ENCODE measurements around the gene B3GALT6.
"Not testable (repeated sequence)": the region's sequence is repeated elsewhere in the genome, so short reads cannot be mapped to it uniquely, and the experiment has no call there.

Gene B3GALT6

DNA sequence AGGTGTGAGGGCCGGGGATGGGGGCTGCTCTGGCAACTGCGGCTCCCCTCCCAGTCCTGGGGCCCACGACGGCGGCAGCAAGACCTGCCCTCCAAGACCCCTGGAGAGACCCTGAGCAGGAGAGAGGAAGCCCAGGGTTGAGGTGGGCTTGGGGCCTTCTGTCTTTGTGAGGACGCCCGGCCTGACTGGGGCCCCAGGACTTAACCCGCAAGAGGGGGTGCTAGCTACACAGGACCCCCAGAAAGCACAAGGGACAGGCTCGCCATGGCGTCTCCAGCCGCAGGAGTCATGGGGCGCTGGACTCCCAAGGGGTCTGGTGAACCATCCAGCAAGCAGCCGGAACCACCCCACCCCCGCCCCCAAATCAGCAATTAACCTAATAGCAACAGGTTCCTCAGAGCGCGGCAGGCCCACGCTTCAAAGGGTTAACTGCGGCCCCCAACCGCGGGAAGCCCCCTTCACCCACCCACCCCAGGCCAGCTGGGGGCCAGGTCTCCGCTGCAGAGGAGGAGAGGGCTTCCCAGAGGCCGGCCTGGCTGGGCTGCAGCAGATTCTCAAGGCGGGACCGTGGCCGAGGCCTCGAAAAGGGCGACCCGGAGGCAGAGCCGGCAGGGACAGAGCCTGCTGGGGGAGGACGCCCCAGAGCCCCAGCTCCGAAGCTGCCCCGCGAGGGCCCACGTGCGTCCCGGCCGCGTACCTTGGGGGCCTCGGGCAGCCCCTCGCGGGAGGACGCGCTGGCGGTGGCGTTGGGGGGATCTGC, 14.0 kb downstream of the B3GALT6 start:
- no peak for DNase-seq

- DNase-seq, result no peak
Measured at GRCh38 chr1:1246577-1247340, 14.7 kb downstream of the B3GALT6 start, which contains the start of gene C1QTNF12. C1QTNF12 (minus strand) TSS chr1:1246722; CDS start chr1:1246690, 32 bp downstream.

- DNase-seq, result no peak
Measured at GRCh38 chr1:1247341-1247913, 15.4 kb downstream of the B3GALT6 start.

- not testable (repeated sequence) for DNase-seq
Measured at GRCh38 chr1:1248009-1248913, 16.2 kb downstream of the B3GALT6 start.

DNA sequence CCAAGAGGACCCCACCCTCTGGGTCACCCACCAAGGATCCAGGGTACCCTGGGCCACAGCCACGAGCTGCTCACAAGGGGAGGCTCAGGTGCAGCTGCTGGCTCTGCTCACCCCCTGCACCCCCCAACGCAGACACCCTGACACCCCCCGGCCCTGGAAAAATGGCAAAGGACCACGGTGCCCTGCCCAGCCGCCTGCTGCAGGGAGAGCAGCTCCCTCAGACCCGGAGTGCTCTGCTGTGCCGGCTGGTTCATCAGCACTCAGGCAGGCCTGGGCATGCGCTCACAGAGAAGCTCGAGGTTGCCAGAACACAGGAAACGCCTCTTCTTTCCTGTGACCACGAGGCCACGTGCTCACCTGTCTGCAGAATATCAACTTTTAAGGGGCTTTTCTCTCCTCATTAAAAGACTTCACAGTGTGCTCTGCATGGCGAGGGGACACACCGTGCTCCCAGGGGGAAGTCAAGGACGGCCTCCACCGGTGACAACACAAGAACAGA, 18.8 kb downstream of the B3GALT6 start:
- DNase-seq, result no peak

DNA sequence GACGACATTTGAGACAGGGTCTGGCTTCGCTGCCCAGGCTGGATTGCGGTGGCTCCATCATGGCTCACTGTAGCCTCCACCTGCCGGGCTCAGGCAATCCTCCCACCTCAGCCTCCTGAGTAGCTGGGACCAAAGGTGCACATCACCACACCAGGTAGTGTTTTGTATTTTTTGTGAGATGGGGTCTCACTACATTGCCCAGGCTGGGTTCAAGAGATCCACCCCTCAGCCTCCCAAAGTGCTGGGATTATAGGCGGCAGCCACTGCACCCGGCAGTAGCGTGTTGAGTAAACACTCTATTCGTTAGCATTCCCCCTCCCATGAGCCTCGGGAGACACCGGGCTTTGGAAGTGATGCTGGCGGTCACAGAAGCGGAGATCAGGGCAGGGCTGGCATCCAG, 21.3 kb downstream of the B3GALT6 start:
- no peak for DNase-seq

- DNase-seq, result no peak
Measured at GRCh38 chr1:1253972-1254666, 22.1 kb downstream of the B3GALT6 start.

DNA sequence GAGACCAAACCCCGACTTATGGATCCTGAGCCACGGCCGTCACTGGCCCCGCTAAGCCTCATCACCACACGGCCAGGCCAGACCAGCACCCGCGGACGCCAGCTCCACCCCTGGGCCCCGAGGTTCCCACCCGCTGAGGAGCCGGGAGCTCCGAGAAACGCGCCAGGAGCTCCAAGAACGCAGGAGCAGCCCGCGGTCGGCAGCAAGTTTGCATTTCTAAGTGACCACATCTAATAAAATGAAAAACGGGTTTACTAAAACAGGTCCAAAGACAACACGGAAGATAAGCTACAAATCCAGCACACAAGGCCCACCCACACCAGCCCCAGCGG, 22.6 kb downstream of the B3GALT6 start:
- no peak for DNase-seq

DNA sequence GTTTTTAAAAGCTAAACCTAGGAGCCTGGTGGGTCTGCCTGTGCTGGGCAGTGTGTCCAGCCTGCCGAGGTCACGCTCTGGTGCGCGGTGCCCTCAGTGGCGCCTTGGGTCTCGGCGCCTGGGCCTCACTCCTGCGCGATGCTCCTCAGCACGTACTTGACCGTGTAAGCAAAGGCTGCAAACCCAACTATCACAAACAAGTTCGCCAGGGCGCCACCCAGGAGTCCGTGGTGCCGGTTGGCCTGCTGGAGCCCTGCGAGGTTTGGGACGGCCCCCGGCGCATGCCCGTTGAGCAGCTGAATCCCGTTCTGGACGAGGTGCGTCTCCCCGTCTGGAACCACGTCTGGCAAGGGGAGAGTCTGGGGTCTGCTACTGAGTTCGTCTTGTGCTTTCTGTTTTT, 23.0 kb downstream of the B3GALT6 start:
- DNase-seq, result no peak

DNA sequence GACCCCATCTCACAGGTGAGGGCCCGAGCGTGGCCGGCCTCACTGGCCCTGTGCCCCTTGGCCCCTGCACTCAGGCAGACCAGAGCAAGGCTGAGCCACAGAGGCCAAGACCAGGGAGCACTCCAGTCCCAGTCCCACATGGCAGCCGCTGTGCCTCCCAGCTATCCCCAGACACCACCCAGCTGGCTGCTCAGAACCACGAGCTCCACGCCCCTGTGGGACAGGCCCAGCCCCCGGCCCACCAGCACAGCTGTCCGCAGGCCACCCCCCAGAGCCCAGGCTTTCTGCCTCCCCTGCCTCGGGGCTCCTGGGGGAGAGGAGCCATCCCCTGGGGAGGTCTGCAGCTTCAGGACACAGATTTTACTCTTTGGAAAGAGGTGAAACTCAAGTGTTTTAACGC, 23.6 kb downstream of the B3GALT6 start:
- DNase-seq, result no peak

- no peak for DNase-seq
Measured at GRCh38 chr1:1256956-1257871, 25.2 kb downstream of the B3GALT6 start.

DNA sequence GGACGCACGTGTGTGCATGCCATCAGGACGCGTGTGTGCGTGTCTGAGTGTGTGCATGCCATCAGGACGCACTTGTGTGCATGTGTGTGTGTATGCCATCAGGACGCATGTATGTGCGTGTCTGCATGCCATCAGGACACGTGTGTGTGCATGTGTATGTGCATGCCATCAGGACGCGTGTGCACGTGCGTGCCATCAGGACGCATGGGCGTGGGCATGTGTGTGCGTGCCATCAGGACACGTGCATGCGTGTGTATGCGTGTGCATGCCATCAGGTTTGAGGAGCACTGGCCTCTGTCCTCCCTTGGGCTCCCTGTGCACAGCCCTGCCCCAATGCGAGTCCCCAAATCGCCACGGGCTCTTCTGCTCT, 27.1 kb downstream of the B3GALT6 start:
- DNase-seq, result no peak

- no peak for DNase-seq
Measured at GRCh38 chr1:1259540-1259939, 27.5 kb downstream of the B3GALT6 start.

DNA sequence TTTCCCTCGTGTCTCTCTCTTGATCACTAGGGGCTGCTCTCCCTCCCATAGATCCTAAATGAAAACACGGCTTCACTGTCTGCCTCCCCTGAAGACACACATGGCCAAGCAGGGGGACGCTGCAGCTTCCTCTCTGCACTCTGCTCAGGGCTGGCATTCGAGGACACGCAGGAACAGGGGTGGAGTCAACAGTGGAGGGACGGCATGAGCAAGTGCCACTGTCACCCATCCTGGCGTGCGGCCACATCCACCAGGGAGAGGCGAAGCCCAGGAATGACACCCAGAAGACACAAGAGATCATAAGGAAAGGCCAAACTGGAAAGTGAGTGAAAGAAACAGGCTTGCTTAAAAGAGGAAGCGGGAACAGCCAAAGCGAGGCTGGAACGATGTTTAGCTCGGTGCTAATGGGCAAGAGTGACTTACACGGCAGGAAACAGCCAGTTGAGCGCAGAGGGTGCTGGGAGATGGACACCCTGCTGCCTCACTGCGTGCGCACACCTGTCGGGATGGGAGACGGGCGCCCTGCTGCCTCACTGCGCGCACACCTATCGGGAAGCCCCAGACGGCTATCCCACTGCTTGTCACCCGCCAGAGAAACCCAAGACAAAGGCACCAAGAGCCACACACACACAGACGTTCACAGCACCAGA, 28.0 kb downstream of the B3GALT6 start:
- no peak for DNase-seq

GRCh38 chr1:1260843-1261560, 29.0 kb downstream of the B3GALT6 start:
- DNase-seq, result no peak

DNA sequence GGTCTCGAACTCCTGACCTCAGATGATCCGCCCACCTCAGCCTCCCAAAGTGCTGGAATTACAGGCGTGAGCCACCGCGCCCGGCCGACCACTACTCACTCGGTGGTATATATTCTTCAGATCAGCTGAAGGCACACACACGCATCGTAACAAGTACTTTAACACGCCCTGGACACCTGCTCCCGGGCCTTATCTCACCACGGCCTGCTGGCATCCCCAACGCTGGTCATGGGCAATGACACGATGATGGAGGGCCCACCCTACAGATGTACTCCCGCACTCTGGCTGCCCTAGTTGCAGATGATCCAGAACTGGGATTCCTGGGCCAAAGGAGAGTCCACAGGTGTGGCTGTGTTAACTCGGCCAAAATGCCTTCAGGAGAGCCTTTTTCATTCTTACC, 30.0 kb downstream of the B3GALT6 start:
- no peak for DNase-seq

DNA sequence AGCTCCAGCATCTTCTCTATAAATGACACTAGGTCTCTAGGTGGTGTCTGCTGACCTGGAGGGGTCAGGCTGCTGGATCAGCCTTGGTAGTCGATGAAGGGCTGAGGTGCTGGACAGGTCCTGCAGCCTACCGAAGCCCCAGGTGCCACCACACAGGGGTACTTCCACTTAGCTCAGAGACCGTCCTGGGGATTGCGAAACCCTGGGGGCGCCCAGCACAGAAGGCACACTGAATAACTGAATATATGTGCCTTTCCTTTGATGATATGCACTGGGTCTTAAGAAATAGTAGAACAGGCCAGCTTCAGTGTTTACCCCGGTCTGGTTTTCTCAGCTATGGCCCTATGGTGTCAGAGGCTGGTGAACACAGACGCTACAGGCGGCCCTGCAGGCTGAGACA, 30.7 kb downstream of the B3GALT6 start:
- no peak for DNase-seq

DNA sequence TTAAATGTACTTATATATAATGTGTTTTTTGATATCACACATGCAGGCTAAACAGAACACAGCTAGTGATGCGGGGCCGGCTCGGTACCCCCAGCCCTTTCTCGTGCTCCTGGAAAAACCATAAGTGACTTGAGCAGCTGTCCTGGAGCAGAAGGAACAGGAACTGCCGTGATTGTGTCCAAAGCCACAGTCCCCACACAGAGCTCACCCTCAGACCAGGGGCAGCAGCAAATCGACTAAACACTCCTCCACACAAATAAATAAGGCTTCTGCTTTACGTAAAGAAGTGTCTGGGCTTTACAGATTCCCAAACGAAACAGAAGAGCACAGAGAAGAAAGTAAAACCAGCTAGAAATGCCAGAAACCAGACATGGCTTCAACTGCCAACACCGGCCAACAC, 32.0 kb downstream of the B3GALT6 start:
- no peak for DNase-seq

GRCh38 chr1:1264868-1265272, 32.8 kb downstream of the B3GALT6 start:
- no peak for DNase-seq
